GM21717 (cell line): ENCODE data around the gene CXorf65.

Experiments used
- ATAC-seq: cut with Tn5 transposase; IDR thresholded peaks from one replicate; pipeline ENCODE4 v1.9.1; 2021; ENCODE audit warnings: mild to moderate bottlenecking, moderate library complexity; ENCODE audit not compliant: unreplicated experiment

The CXorf65 gene

DNA sequence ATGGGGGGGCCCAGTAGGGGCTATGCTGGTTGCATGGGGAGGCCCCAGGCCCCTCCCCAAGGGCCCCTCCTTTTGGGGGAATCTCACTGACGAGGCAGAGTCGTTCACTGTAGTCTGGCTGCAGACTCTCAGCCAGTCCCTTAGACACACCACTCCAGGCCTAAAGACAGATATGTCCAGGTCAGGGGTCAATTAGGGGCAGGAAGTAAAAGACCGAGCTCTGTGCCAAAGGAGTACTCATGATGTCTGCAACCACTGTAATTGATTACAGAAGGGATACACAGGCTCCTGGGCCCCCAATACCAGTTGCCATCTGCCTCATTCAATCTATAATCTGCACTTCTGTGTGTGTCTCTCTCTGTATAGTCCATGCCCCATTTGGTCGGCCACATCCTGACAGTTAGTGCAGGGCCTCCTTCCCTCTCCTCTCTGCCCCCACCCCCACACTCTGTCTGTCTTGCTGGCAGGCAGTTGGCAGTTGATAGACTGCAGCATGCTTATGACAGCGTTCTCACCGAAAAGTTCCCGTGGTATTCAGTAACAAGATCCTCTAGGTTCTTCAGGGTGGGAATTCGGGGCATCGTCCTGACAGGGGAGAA is 1.3 kb upstream of the CXorf65 start:
- no peak for ATAC-seq

DNA sequence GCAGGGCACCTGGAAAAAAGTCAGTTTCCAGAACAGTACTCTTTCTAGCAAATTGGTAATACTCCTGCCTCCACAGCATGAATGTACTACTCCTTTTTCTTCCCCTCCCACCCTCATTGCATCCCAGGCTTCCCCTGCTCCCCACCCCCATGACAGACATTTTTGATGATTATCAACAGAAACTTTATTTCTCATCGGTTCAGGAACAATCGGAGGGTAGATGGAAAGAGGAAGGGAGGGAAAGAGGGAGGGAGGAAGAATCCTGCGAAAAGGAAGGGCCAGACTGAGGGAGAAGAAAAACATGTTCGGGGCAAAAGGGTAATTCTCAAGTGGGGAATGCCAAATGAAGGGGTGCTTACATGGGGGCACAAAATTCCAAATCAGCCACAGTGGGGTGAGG is 705 bp upstream of the CXorf65 start:
- no peak for ATAC-seq

DNA sequence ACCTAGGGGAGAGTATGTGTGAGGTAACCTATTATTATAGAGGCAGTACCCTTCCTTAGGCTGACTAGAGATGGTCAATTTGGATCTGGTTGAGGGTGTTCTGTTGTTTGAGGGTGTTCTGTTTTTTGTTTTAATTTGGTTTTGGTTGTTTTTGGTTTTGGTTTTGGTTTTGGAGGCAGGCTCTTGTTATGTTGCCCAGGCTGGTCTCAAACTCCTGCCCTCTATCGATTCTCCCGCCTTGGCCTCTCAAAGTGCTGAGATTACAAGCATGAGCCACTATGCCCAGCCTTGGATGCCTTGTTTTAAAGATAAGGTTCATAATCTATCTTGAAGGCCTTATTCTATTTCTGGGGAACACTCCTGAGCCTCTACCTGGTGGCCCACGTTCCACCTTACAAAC is 912 bp downstream of the CXorf65 start:
- no peak for ATAC-seq

DNA sequence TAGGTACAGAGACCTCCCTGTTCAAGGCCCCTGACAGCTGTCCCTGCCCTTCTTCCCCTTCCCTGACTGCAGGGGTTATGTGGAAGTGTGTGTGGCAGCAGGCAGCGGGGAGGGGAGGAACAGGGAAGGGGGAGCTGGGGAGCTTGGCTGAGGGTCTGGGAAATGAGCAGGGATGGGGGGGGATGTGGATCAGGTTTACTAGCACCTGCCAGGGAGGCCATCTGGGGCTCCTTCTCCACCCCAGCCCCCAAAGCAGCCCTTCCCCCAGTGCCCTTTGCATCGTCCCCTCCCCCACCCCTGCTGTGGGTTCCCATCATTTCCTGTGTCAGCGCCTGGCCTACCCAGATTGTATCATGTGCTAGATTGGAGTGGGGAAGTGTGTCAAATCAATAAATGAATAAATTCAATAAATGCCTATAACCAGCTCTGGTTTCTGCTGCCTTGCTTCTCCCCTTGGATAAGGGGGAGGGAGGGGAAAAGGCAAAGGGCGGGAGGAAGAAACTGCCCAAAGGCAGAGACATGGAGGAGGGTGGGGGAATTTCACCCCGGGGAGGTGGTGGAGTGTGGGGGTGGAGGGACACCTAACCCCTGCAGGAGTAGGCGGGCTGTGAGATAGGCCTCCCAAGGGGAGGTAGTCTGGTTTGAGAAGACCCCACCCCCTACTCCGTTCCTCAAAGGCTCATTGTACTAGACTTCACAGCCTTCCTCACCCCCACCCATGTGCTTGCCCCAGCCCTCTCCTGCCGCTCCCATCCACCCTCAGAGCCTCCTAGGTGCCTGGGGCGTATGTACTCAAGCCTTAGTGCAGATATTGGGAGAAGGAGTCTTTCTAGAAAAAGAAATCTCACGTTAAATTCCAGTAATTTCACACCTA is 3.2 kb downstream of the CXorf65 start:
- no peak for ATAC-seq

DNA sequence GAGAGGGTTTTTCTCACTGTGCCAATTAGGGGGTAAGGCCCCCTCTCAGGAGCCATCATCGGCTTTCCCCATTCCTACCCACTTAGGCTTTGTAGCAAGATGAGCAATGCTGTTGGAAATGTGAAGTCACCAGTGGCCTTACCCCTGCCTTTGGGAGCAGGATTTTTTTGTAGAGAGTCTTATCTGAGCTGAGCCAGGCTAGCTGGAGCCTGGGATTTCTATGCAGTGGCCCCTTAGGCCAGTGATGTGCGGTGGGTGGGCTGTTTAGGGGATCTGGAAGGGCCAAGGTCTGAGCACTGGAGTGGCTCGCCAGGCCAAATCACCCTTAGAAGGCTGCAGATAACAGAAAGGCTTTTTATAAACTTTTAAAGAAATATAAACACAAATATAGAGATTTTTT is 4.2 kb downstream of the CXorf65 start:
- no peak for ATAC-seq

DNA sequence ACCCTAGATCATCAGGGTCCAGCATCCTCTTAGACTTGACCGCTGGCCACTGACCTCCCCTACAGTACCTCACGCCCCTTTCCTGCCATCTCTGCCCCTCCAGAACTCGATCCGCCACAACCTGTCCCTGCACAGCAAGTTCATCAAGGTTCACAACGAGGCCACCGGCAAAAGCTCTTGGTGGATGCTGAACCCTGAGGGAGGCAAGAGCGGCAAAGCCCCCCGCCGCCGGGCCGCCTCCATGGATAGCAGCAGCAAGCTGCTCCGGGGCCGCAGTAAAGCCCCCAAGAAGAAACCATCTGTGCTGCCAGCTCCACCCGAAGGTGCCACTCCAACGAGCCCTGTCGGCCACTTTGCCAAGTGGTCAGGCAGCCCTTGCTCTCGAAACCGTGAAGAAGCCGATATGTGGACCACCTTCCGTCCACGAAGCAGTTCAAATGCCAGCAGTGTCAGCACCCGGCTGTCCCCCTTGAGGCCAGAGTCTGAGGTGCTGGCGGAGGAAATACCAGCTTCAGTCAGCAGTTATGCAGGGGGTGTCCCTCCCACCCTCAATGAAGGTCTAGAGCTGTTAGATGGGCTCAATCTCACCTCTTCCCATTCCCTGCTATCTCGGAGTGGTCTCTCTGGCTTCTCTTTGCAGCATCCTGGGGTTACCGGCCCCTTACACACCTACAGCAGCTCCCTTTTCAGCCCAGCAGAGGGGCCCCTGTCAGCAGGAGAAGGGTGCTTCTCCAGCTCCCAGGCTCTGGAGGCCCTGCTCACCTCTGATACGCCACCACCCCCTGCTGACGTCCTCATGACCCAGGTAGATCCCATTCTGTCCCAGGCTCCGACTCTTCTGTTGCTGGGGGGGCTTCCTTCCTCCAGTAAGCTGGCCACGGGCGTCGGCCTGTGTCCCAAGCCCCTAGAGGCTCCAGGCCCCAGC is 5.7 kb downstream of the CXorf65 start:
- ATAC-seq = no peak

DNA sequence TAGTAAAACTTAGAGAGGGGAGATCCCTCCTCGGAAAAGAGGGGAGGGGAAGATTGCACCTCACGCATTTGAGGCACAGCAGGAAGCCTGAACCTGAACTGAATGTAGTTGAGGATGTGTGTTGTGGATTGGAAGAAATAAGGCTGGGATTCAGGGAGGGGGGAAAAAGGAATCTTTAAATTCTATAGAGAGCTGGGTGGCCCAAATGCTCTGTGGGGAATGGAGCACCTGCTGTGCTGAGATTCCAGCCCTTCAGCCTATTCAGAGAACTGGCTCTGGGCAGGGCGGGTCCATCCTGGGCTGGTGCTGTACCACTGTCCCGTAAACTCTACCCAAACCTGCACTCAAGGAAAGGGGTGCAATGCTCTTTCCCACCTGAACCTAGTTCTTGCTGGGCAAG is 6.8 kb downstream of the CXorf65 start:
- no peak for ATAC-seq

DNA sequence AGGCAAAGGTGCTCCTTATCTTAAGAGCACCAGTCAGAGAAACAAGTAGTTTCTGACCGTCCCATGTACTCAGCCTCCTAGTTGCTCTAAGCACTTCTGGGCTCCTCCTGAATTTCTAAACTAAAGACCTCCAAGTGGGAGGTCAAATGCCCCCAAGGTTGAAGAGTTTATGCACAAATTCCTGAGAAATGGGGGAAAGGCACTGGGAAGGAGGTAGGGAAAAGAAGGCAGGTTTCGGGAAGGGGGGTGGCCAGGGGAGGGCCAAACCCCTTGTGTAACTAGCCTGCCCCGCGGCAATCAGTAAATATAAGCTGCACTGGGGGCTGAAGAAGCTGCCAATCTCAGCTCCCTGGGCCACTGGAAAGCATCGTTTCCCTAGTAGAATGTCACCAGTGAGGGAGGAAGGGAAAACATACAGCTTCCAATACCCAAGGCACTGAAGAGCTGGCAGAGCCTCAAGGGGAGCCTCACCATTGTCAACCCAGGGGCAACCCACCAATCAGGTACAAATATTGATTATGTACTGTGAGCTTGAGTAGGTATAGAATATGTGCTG is 7.5 kb downstream of the CXorf65 start:
- ATAC-seq = no peak

DNA sequence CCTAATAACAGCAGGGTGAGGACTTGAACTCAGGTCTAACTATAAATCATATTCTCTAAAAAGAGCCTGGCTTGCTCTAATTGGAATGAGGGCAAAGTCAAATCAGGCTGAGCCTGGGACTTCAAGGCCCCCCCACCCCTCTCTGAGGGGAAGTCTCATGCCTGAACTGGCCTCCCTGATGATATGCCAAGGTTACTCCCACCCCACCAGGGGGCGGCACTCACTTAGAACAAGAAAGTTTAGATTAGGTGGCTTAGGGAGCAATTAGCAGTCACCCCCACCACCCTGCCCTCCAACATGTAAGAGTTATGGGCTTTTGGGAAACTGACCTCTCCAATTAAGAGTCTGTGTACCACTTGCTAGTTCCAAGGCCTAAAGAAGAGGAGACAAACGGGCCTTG is 8.2 kb downstream of the CXorf65 start:
- peak; percentile 47 for ATAC-seq

DNA sequence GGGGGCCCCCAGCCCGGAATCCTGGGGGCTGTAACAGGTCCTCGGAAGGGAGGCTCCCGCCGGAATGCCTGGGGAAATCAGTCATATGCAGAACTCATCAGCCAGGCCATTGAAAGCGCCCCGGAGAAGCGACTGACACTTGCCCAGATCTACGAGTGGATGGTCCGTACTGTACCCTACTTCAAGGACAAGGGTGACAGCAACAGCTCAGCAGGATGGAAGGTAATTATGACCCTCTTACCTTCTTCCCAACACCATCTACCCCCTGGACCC is 9.8 kb downstream of the CXorf65 start:
- no peak for ATAC-seq

DNA sequence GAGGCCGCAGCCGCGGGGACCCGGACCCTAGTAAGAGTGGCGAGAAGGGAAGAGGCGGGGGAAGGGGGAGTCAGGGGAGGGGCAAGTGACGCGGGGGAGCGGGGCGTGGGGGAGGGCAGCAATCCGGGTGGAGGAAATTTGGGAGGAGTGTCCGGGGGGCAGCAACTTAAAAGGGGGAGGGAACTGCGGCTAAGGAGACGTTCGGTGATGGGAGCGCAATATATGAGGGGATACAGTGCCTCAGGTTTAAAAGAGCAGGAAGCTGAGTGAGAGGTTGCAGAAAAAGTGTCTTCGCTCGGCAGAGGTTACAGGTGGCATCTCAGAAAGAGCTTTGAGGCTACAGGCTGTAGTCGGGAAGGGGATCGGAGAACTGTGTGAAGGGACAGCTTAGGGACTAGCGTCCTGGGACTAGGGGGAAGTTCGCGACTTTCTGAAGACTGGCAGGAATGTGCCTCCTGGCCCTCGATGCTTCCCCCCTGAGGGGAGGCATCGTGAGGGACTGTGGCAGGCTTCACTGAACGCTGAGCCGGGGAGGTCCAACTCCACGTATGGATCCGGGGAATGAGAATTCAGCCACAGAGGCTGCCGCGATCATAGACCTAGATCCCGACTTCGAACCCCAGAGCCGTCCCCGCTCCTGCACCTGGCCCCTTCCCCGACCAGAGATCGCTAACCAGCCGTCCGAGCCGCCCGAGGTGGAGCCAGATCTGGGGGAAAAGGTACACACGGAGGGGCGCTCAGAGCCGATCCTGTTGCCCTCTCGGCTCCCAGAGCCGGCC is 10.4 kb downstream of the CXorf65 start:
- peak; percentile 20 for ATAC-seq

DNA sequence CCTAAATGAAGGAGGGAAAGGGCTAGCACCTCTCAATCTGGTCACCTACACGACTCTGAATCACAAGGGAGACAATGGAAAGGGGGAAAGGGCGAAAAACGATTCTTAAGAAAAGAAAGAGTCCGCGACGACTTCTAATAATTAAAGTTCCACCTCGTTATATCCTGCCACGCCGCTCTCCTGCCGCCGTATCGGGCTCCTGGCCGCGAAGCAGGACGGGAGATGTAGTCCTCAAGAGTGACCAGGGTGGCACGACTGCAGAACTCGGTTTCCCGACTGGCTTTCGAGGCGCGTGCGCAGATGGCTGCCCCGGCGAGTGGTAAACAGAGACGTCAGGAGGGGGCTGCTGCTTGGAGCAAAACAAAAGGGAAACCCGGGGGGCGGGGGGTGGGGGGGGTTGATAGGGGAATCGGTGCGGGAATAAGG is 11.0 kb downstream of the CXorf65 start, which contains the start of gene FOXO4:
FOXO4 (plus strand) TSS at position 297 of the 426 bp plus-strand sequence. CDS start 678 bp downstream, outside the sequence.
- peak; percentile 80 for ATAC-seq

DNA sequence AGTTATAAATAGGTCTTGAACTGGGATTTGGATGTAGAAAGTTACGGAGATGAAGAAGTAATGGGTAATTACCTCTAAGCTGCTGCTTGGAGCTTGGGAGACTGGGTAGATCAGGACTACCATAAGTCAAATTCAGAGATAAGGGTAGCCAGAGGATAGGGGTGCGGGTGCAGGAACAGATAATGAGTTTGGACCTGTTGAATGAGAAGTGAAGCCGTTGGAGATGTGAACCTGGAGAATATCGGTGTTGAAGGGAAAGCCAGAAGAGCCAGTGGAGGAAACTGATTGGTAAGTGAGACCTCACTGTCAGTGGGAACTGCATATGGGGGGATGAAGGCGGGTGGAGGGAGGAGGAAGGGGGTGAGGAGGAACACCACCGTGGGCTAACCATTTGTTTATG is 11.5 kb downstream of the CXorf65 start:
- no peak for ATAC-seq

DNA sequence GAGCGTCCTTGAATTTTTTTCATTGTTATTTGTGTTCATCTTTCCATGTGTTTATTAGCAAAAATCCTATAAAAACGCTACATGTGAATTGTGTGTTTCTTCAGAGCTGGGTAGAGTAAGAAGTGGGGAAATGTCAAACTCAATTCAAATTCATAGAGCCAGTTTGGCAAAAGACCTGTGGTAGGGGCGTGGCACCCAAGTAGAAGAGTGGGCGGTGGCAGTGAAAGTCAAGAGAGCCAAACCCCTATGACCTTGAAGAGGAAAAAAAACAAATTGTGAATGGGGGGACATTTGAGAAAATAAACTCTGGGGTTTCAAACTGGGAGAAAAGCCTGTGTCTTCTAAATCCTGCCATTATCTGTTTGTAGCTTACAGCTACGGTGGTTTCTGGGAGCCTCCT is 15.3 kb downstream of the CXorf65 start:
- ATAC-seq = no peak

DNA sequence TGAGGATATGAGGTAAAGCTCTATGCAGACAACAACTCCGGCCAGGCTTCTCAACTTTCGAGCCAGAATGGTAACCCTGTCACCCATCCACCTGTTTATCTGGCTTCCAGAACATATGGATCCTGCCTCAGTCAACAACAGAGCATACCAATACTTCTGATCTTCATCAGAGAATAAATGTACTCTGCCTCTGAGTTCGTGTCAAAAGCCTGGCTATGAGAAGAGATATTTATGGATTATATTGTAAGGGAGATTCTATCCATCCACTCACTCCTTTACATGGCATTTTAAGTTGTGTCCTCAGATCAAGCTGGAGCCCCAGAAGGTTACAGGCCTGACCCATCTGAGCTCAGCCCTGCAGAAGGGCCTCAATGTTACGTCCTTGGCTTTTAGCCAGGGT is 20.6 kb downstream of the CXorf65 start:
- no peak for ATAC-seq

DNA sequence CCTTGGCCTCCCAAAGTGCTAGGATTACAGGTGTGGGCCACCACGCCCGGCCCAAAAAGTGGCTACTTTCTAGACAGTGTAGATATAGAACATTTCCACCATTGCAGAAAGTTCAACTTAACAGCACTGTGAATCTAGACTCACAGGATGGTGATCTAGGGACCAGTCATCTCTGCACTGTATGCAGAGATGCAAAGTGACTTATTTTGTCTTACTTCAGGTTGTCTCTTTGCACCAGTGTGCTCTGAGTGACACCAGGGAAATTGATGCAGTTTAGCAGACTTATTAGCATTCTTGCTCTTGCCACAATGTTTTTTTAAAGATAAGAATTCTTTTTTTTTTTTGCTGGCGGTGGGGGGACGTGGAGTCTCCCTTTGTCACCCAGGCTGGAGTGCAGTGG is 23.7 kb downstream of the CXorf65 start:
- ATAC-seq = no peak

DNA sequence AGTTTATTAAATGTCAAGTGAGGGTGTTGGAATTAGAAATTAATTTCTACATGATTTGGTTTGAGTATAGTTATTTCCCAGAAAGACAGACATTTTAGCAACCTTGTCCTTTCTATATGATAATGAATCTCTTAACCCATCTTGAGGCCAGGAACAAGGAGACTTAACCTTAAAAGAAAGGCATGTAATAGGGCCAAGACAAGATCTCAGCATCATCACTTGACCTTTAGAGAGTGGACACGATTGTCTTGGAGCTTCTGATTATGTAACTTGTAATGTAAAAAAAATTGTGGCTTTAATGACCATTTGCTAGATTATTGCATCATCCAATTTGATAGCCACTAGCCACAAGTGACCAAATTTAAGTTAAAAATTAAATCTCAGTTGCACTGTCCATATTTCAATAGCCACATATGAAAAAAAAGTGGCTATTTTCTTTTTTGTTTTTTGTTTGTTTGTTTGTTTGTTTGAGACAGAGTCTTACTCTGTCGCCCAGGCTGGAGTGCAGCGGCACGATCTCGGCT is 24.4 kb downstream of the CXorf65 start:
- no peak for ATAC-seq

DNA sequence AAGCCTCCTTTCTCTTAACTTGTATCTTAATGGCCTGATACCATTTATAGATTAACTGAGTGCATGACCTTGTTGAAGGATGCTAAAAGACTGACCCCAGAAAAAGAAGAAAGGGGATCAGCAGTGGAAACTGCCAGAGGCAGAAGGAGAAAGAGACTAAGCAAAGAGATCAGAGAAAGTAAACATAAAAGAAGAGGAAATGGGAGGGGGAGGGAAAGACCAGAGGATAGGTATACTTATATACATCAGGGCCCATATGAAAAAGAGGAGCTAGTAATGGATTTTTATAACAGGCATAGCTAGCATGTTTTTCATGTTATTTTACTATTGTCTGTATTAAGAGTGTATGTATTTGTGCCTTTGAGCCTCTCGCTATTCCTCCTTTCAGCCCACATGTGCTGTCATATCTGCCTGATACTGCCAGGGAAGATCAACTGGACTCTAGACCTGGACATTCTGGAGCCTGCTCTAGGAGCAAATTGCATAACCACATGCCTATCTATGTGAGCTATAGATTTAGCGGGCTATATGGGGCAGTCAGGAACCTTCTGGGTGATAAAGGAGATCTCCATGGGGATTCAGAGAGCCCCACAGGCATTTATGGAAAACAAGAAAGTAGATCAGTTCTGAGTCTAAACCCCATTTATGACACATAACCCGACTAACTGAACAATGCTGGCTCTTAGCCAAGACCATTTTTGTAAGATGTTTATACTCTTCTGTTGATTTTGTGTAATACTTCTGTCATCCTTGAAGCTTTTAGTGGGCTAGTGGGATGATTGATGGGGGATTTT is 25.0 kb downstream of the CXorf65 start:
- ATAC-seq = no peak

DNA sequence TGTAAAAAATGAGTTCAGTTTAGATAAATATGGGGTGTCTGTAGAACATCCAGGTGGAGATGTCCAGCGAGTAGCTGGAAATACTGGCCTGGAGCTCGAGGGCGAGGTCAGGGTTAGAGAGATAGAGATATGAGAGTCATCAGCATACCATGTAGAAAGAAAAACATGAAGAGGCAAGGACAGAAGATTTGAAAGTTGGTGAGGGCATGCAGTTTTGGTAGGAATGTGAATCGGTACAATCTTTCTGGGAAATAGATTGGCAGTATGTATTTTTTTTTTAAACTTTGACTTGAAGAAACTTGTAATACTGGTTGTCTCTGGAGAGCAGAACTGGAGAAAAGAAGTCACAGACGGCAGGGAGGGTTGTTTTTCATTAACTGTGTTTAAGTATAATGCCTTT is 36.0 kb downstream of the CXorf65 start:
- ATAC-seq = no peak
